Fibroblast of lung (primary cell): ENCODE data around the gene BMP7. TPM values are rescaled to one million over a fixed set of nuclear protein-coding genes. Genes with fewer than 3 reads are reported as not detected.

Experiments
- DNase-seq, 2 donors: peaks; one replicate each; pipeline versions ENCODE4 v3.0.0 to v3.0.0-alpha.2; 2010; ENCODE audit warnings: low read depth in 2 of 2
- H2AFZ ChIP-seq: 2 replicates; pipeline ENCODE4 v1.5.1; 2012; ENCODE audit warnings: low read length, control low read depth, inconsistent platforms
- H3K27ac ChIP-seq: 2 replicates; pipeline ENCODE4 v1.5.1; 2011; ENCODE audit warnings: low read length, control low read depth; ENCODE audit not compliant: insufficient read depth
- H3K27me3 ChIP-seq: 2 replicates; pipeline ENCODE4 v1.5.1; 2011; ENCODE audit warnings: mild to moderate bottlenecking, low read length; ENCODE audit not compliant: control insufficient read depth, insufficient read depth
- H3K36me3 ChIP-seq: 2 replicates; pipeline ENCODE4 v1.5.1; 2011; ENCODE audit warnings: low read length; ENCODE audit not compliant: control insufficient read depth, insufficient read depth
- H3K4me1 ChIP-seq: 2 replicates; pipeline ENCODE4 v1.5.1; 2011; ENCODE audit warnings: low read length; ENCODE audit not compliant: control insufficient read depth, insufficient read depth; ENCODE audit errors: extremely low read depth
- H3K4me2 ChIP-seq: 2 replicates; pipeline ENCODE4 v1.5.1; 2011; ENCODE audit warnings: low read length, control low read depth; ENCODE audit not compliant: insufficient read depth; ENCODE audit errors: extremely low read depth
- H3K4me3 ChIP-seq, 4 experiments: fragments of 200-600 bp in 1 of 4; sonication (generic) in 1 of 4; replicated peaks in 1 of 4; 2 replicates each; pipeline ENCODE4 v1.5.1; 2011 to 2016; ENCODE audit warnings: low read length in 4 of 4, low read depth in 3 of 4, mild to moderate bottlenecking in 3 of 4, control low read depth in 2 of 4, inconsistent platforms in 1 of 4, mixed read lengths in 1 of 4; ENCODE audit not compliant: insufficient read depth in 1 of 4; ENCODE audit errors: control extremely low read depth in 1 of 4
- H3K79me2 ChIP-seq: 2 replicates; pipeline ENCODE4 v1.5.1; 2012; ENCODE audit warnings: mild to moderate bottlenecking, low read length, inconsistent platforms; ENCODE audit not compliant: control insufficient read depth, insufficient read depth
- H3K9ac ChIP-seq: 2 replicates; pipeline ENCODE4 v1.5.1; 2011; ENCODE audit warnings: mild to moderate bottlenecking, low read length, control low read depth; ENCODE audit not compliant: insufficient read depth
- H3K9me3 ChIP-seq: 2 replicates; pipeline ENCODE4 v1.5.1; 2012; ENCODE audit warnings: low read depth, low read length; ENCODE audit not compliant: control insufficient read depth, insufficient read depth
- H4K20me1 ChIP-seq: 2 replicates; pipeline ENCODE4 v1.5.1; 2011; ENCODE audit warnings: low read length; ENCODE audit not compliant: control insufficient read depth, insufficient read depth; ENCODE audit errors: extremely low read depth
- EZH2 ChIP-seq: IDR thresholded peaks from 2 replicates; pipeline ENCODE4 v1.5.1; 2012; ENCODE audit warnings: low read length, control low read depth, mild to moderate bottlenecking; ENCODE audit errors: missing control alignments
- polyA plus RNA-seq, 2 donors: library from polyadenylated mRNA; depleted of rRNA in 1 of 2; stranded (reverse) in 1 of 2; unstranded in 1 of 2; fragments of >200 nt; gene quantifications; 2 replicates each; pipeline ENCODE4 v1.2.1, GENCODE V29; 2011 to 2012; ENCODE audit warnings: missing spikeins in 1 of 2
- total RNA-seq: library from RNA; depleted of rRNA; stranded (reverse); fragments of >200 nt; gene quantifications from 2 replicates; pipeline ENCODE4 v1.2.1, GENCODE V29; 2014
- TF ChIP-seq, protein P1 (sequence below), 2 donors: IDR thresholded peaks in 1 of 2; conservative IDR thresholded peaks in 1 of 2; 1 replicate in 1 of 2; 2 replicates in 1 of 2; pipeline ENCODE4 v1.5.1; 2011 to 2012; ENCODE audit warnings: low read length in 2 of 2, control low read depth in 1 of 2, inconsistent platforms in 1 of 2, low read depth in 1 of 2, mild to moderate bottlenecking in 1 of 2

Gene BMP7
- total and polyA plus RNA-seq, 2 donors (not counting 1 experiment from before 2014, with no cell fraction given): not detected

GRCh38 chr20:57306747-57307146 is 40.3 kb upstream of the BMP7 start:
- Histone ChIP-seq H4K20me1 (no peaks in the 10 kb centered on the region), H3K27ac (no peak overlapping the region), H3K36me3 (no peaks in the 10 kb centered on the region), H3K4me2 (no peak overlapping the region), H2AFZ (no peak overlapping the region), H3K27me3 (no peaks in the 10 kb centered on the region), H3K9ac (no peak overlapping the region), H3K4me3 (no peak overlapping the region), H3K9me3 (no peaks in the 10 kb centered on the region), H3K4me1 (no peaks in the 10 kb centered on the region), H3K79me2 (no peaks in the 10 kb centered on the region)
- TF ChIP-seq, protein P1, sequence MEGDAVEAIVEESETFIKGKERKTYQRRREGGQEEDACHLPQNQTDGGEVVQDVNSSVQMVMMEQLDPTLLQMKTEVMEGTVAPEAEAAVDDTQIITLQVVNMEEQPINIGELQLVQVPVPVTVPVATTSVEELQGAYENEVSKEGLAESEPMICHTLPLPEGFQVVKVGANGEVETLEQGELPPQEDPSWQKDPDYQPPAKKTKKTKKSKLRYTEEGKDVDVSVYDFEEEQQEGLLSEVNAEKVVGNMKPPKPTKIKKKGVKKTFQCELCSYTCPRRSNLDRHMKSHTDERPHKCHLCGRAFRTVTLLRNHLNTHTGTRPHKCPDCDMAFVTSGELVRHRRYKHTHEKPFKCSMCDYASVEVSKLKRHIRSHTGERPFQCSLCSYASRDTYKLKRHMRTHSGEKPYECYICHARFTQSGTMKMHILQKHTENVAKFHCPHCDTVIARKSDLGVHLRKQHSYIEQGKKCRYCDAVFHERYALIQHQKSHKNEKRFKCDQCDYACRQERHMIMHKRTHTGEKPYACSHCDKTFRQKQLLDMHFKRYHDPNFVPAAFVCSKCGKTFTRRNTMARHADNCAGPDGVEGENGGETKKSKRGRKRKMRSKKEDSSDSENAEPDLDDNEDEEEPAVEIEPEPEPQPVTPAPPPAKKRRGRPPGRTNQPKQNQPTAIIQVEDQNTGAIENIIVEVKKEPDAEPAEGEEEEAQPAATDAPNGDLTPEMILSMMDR (conservative IDR thresholded peaks at IDR 0.05 in 1 of 2, IDR thresholded peaks at IDR 0.05 in 1 of 2; ENCODE audit: low read depth in 1 of 2, low read length in 2 of 2): no peak
- no peak for TF ChIP-seq EZH2
- DNase-seq: no peak

GRCh38 chr20:57301026-57301425 is 34.6 kb upstream of the BMP7 start:
- Histone ChIP-seq H2AFZ (no peak overlapping the region), H3K4me3 (no peak overlapping the region), H3K27ac (no peak overlapping the region), H3K4me1 (no peaks in the 10 kb centered on the region), H3K36me3 (no peaks in the 10 kb centered on the region), H3K79me2 (no peaks in the 10 kb centered on the region), H3K9ac (no peak overlapping the region), H3K9me3 (no peaks in the 10 kb centered on the region), H3K27me3 (no peaks in the 10 kb centered on the region), H4K20me1 (no peaks in the 10 kb centered on the region), H3K4me2 (no peak overlapping the region)
- no peak for DNase-seq
- TF ChIP-seq, protein P1 (conservative IDR thresholded peaks at IDR 0.05 in 1 of 2, IDR thresholded peaks at IDR 0.05 in 1 of 2; ENCODE audit: low read depth in 1 of 2, low read length in 2 of 2): no peak
- TF ChIP-seq EZH2: no peak

DNA sequence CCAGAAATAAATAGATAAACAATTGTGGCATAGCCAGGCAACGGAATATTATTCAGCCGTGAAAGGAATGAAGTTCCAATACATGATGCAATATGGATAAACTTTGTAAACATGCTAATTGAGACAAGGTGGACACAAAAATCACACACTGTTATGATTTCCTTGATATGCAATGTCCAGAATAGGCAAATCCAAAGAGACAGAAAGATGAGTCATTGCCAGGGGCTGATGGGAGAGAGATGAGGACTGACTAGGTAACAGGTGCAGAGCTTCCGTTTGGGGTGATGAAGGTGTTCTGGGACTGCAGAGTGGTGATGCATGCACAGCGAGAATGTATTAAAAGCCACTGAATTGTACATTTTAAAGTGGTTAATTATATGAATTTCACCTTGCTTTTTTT is 32.0 kb upstream of the BMP7 start:
- no peaks in the 10 kb centered on the region for H3K27me3 ChIP-seq

More for the DNA sequence above, 32.0 kb upstream of the BMP7 start:
- Histone ChIP-seq H2AFZ (no peak overlapping the region), H3K9me3 (no peaks in the 10 kb centered on the region), H3K79me2 (no peaks in the 10 kb centered on the region), H3K4me1 (no peaks in the 10 kb centered on the region), H3K9ac (no peak overlapping the region), H4K20me1 (no peaks in the 10 kb centered on the region), H3K4me2 (no peak overlapping the region), H3K4me3 (no peak overlapping the region), H3K36me3 (no peaks in the 10 kb centered on the region), H3K27ac (no peak overlapping the region)
- no peak for DNase-seq
- TF ChIP-seq, protein P1 (conservative IDR thresholded peaks at IDR 0.05 in 1 of 2, IDR thresholded peaks at IDR 0.05 in 1 of 2; ENCODE audit: low read depth in 1 of 2, low read length in 2 of 2): no peak
- TF ChIP-seq EZH2: no peak
